GM12878 (cell line): ENCODE results near the gene PREX1. TPM values are rescaled to one million over a fixed set of nuclear protein-coding genes. Genes with fewer than 3 reads are reported as not detected.

Source experiments
- ATAC-seq: fragments of 200-7000 bp; cut with Tn5 transposase; 3 replicates; pipeline ENCODE4 v1.9.1; 2020; ENCODE audit warnings: mild to moderate bottlenecking, moderate library complexity
- BruUV-seq: library from RNA; stranded (reverse); fragments of 400-500 nt; replicated peaks from 2 replicates; lab custom pipeline; 2021; lab: Mats Ljungman, UMichigan
- CTCF ChIA-PET: fragments of 300-600 bp; sonication (Branson Sonifier 250); formaldehyde crosslinking; extraction: SDS; loops from one replicate; lab custom pipeline; 2021; ENCODE audit warnings: inconsistent platforms; lab: Yijun Ruan, JAX
- POLR2A ChIA-PET: fragments of 350-600 bp; formaldehyde crosslinking; extraction: SDS; loops from one replicate; lab custom pipeline; 2021; ENCODE audit warnings: inconsistent platforms; lab: Charles Lee
- RAD21 ChIA-PET: fragments of 300-600 bp; sonication (Branson Sonifier 250); formaldehyde crosslinking; loops from one replicate; lab custom pipeline; 2023; ENCODE audit warnings: antibody characterized with exemption; ENCODE audit not compliant: unreplicated experiment; lab: Charles Lee
- SMC1A ChIA-PET: fragments of 300-600 bp; sonication (Branson Sonifier 250); formaldehyde crosslinking; loops from one replicate; lab custom pipeline; 2023; ENCODE audit not compliant: unreplicated experiment, uncharacterized antibody; lab: Charles Lee
- DNase-seq: peaks from one replicate; pipeline ENCODE4 v3.0.0-alpha.2; 2011; ENCODE audit warnings: low read depth, low spot score
- FAIRE-seq: peaks from 3 replicates; lab custom pipeline; 2011; peaks lifted over from hg19 to GRCh38; lab: Jason Lieb, UNC
- H2AFZ ChIP-seq: 2 replicates; pipeline ENCODE4 v1.6.0; 2011; ENCODE audit warnings: low read depth, low read length, control low read depth; ENCODE audit not compliant: control insufficient read depth
- H3K27ac ChIP-seq: 2 replicates; pipeline ENCODE4 v1.5.1; 2011; ENCODE audit warnings: control low read depth; ENCODE audit not compliant: control insufficient read depth, insufficient read depth
- H3K27me3 ChIP-seq, 2 experiments: replicated peaks in 1 of 2; 2 replicates each; pipeline versions ENCODE4 v1.6.0 to v1.6.1; 2011; ENCODE audit warnings: low read length in 1 of 2; ENCODE audit not compliant: control insufficient read depth in 2 of 2, insufficient read depth in 2 of 2
- H3K36me3 ChIP-seq, 2 experiments: 2 replicates each; pipeline ENCODE4 v1.5.1; 2011; ENCODE audit warnings: low read length in 1 of 2; ENCODE audit not compliant: control insufficient read depth in 2 of 2, insufficient read depth in 2 of 2
- H3K4me1 ChIP-seq: 2 replicates; pipeline ENCODE4 v1.6.1; 2011; ENCODE audit warnings: mild to moderate bottlenecking, low read length, moderate library complexity, mixed read lengths; ENCODE audit not compliant: control insufficient read depth, insufficient read depth
- H3K4me2 ChIP-seq: 2 replicates; pipeline ENCODE4 v1.6.0; 2011; ENCODE audit warnings: control low read depth; ENCODE audit not compliant: control insufficient read depth, insufficient read depth
- H3K4me3 ChIP-seq: fragments of 200-600 bp; sonication (generic); 2 replicates; pipeline ENCODE4 v1.5.1; 2016
- H3K79me2 ChIP-seq: 2 replicates; pipeline ENCODE4 v1.6.0; 2011; ENCODE audit warnings: low read length; ENCODE audit not compliant: control insufficient read depth, insufficient read depth
- H3K9ac ChIP-seq: 2 replicates; pipeline ENCODE4 v1.8.0; 2011; ENCODE audit warnings: low read length, control low read depth, mixed read lengths; ENCODE audit not compliant: control insufficient read depth, insufficient read depth
- H3K9me3 ChIP-seq: replicated peaks from 3 replicates; pipeline ENCODE4 v1.5.1; 2011; ENCODE audit warnings: mild to moderate bottlenecking, low read length; ENCODE audit not compliant: control insufficient read depth, insufficient read depth
- H4K20me1 ChIP-seq: 2 replicates; pipeline ENCODE4 v1.6.0; 2011; ENCODE audit not compliant: control insufficient read depth, insufficient read depth
- CREB1 ChIP-seq: IDR thresholded peaks from 2 replicates; pipeline ENCODE4 v1.6.1; 2012; ENCODE audit warnings: low read depth, mild to moderate bottlenecking, inconsistent platforms
- EED ChIP-seq: sonication (generic); IDR thresholded peaks from 2 replicates; pipeline ENCODE4 v1.6.1; 2016; ENCODE audit warnings: antibody characterized with exemption, low read depth
- FOS ChIP-seq: IDR thresholded peaks from 3 replicates; pipeline ENCODE4 v1.6.1; 2011; ENCODE audit warnings: borderline replicate concordance; ENCODE audit not compliant: insufficient read length; ENCODE audit errors: extremely low read depth
- IKZF2 ChIP-seq, 2 experiments: fragments of 450-650 bp; IDR thresholded peaks; 2 replicates each; pipeline ENCODE4 v1.6.1; 2017; ENCODE audit warnings: mild to moderate bottlenecking in 2 of 2, moderate library complexity in 2 of 2
- NFIC ChIP-seq: IDR thresholded peaks from 2 replicates; pipeline ENCODE4 v1.6.1; 2012; ENCODE audit warnings: low read depth, mild to moderate bottlenecking, inconsistent platforms, low read length, moderate library complexity
- NFYA ChIP-seq: IDR thresholded peaks from 2 replicates; pipeline ENCODE4 v1.6.1; 2011; ENCODE audit warnings: low read depth, mild to moderate bottlenecking, low read length, improper control_type of control experiment, borderline replicate concordance
- RELA ChIP-seq: fragments of 450-650 bp; IDR thresholded peaks from 2 replicates; pipeline ENCODE4 v1.8.0; 2014; ENCODE audit warnings: borderline replicate concordance; ENCODE audit not compliant: partially characterized antibody
- SMC3 ChIP-seq: IDR thresholded peaks from 2 replicates; pipeline ENCODE4 v1.6.1; 2011; ENCODE audit warnings: low read length, improper control_type of control experiment, borderline replicate concordance
- ZNF207 ChIP-seq: fragments of 450-650 bp; IDR thresholded peaks from 2 replicates; pipeline ENCODE4 v1.6.1; 2014; ENCODE audit warnings: antibody characterized with exemption, mild to moderate bottlenecking, borderline replicate concordance
- ZNF384 ChIP-seq: IDR thresholded peaks from 2 replicates; pipeline ENCODE4 v1.6.1; 2012; ENCODE audit warnings: low read depth, mild to moderate bottlenecking, low read length, improper control_type of control experiment, borderline replicate concordance
- ZNF622 ChIP-seq: fragments of 450-650 bp; IDR thresholded peaks from 2 replicates; pipeline ENCODE4 v1.6.1; 2017; ENCODE audit warnings: mild to moderate bottlenecking, inconsistent platforms
- WGBS: methylation state at CpG from one replicate; pipeline ENCODE4 v1.1.6; 2016; ENCODE audit warnings: low lambda C conversion rate; ENCODE audit not compliant: insufficient replicate concordance, insufficient coverage; ENCODE audit errors: missing lambda C conversion rate; 5-methylcytosine and 5-hydroxymethylcytosine counted together
- in situ Hi-C: fragments of 300-500 bp; cut with MboI; formaldehyde crosslinking; loops from 9 replicates; pipeline ENCODE4 v1.14.3; 2018; ENCODE audit warnings: mixed read lengths
- intact Hi-C: fragments of 100-400 bp; cut with micrococcal nuclease; formaldehyde crosslinking; loops from one replicate; pipeline ENCODE4 v1.14.2; 2022; ENCODE audit not compliant: unreplicated experiment
- polyA plus RNA-seq, 11 experiments: library from polyadenylated mRNA; depleted of rRNA in 4 of 11; unstranded in 6 of 11; stranded (reverse) in 5 of 11; fragments of >200 nt; fragmentation: Nextera tagmentation in 4 of 11; fragmentation: Illumina TruSeq in 1 of 11; extraction: Ambion mirVana in 4 of 11; extraction: Trizol in 1 of 11; gene quantifications; 1 replicate in 1 of 11; 2 replicates in 10 of 11; pipeline versions ENCODE4 v1.2.1 to v1.2.3, GENCODE V29; 2011 to 2016; ENCODE audit warnings: inconsistent platforms in 2 of 11, missing spikeins in 2 of 11, low read depth in 1 of 11
- total RNA-seq, 4 experiments: library from RNA; depleted of rRNA in 3 of 4; stranded (reverse); fragments of >200 nt in 3 of 4; fragmentation: Illumina TruSeq in 1 of 4; extraction: Trizol in 1 of 4; gene quantifications; 2 replicates each; pipeline versions ENCODE4 v1.2.1 to v1.2.3, GENCODE V29; 2013 to 2021
- TF ChIP-seq, protein P1 (sequence below): fragments of 450-650 bp; IDR thresholded peaks from 2 replicates; pipeline ENCODE4 v1.6.1; 2016; ENCODE audit warnings: mild to moderate bottlenecking
- TF ChIP-seq, protein P2 (sequence below): fragments of 450-650 bp; IDR thresholded peaks from 2 replicates; pipeline ENCODE4 v1.6.1; 2018; ENCODE audit warnings: mild to moderate bottlenecking, low read depth, moderate library complexity; ENCODE audit not compliant: partially characterized antibody
- TF ChIP-seq, protein P3 (sequence below): fragments of 150-350 bp; IDR thresholded peaks from 2 replicates; pipeline ENCODE4 v1.6.1; 2014; ENCODE audit warnings: mild to moderate bottlenecking, low read depth, low read length
- TF ChIP-seq, protein P4 (sequence below): fragments of 450-650 bp; IDR thresholded peaks from 2 replicates; pipeline ENCODE4 v1.6.1; 2017; ENCODE audit warnings: low read depth, mild to moderate bottlenecking, moderate library complexity

PREX1 gene
- total and polyA plus RNA-seq, 10 of the 15 experiments (the other 5 are each of a cell fraction or from before 2014, with no cell fraction given) = 2.6 to 114 (median 38.9) TPM

DNA sequence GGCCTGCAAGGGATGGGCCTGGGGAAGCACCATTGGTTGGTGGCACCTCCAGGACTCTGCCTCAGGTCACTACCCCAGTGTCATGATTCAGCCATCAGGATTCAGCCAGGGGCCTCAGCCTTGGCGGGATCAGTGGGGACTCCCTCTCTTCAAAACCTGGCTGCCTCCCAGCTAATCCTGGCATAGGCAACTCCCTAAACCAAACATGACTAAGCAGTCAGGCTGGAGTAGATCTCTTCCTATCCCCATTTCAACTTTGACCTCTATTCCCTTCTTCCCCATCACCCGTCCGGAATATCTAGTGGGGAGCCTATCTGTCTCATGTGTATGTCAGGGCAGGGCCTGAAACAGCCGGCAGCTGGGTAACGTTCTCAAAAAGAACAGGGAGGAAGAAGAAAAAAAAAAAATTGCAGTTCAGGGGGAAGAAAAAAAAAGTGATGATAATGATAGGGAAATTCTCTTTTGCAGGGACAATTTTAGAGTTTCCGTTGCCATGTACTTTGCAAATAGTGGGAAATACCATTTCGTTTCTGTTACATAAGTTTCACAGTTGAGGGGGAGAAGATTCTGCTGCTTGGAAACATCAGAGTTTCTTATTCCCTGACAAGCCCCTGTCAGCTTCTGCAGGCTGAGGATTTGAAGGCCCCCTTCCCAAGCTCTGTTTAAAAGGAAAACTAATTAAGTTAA is 4.1 kb upstream of the PREX1 start:
- no TSS peak for BruUV-seq
- H3K79me2 ChIP-seq = peaks cover 11% of the 10 kb centered on the region
- WGBS = 13% methylated on average over 7 of the region's 7 CpGs
- DNase-seq (no peak), ATAC-seq (no peak), FAIRE-seq (no peak)
- SMC1A ChIA-PET = interaction anchor here (0.6 to 5.2 kb wide), 14 partner anchors 10 to 120 kb away, joined by 3 to 34 read pairs (median 4); no protein-coding TSS in a partner anchor
- intact Hi-C loops (no loop called here), in situ Hi-C loops (no loop called here)
- RAD21 ChIA-PET = interaction anchor here (0.9 to 3.1 kb wide), 7 partner anchors 10 to 174 kb away, joined by 3 to 18 read pairs (median 7); no protein-coding TSS in a partner anchor
- H3K36me3 ChIP-seq = no peaks in the 10 kb centered on the region
- CTCF ChIA-PET = interaction anchor here (0.6 to 3.3 kb wide), 7 partner anchors 9 to 192 kb away, joined by 3 to 14 read pairs (median 4); no protein-coding TSS in a partner anchor
- H2AFZ ChIP-seq = peak overlapping the region; percentile 48
- H3K4me2 ChIP-seq = peak overlapping the region; percentile 59
- peaks cover 27% of the 10 kb centered on the region for H3K4me1 ChIP-seq
- H3K4me3 ChIP-seq = no peak overlapping the region
- H4K20me1 ChIP-seq = no peaks in the 10 kb centered on the region
- H3K9me3 ChIP-seq = no peaks in the 10 kb centered on the region
- H3K27me3 ChIP-seq = no peaks in the 10 kb centered on the region
- H3K27ac ChIP-seq = peak overlapping the region; percentile 74
- POLR2A ChIA-PET = interaction anchor here (0.7 to 5.5 kb wide), 6 partner anchors 10 to 73 kb away, joined by 3 to 45 read pairs (median 6); no protein-coding TSS in a partner anchor
- peak overlapping the region; percentile 47 for H3K9ac ChIP-seq
- TF ChIP-seq ZNF207 (no peak), FOS (no peak), NFIC (0 out of 2 replicates have a peak, but pooled peaks have one; percentile 38), SMC3 (no peak), ZNF622 (no peak), CREB1 (0 out of 2 replicates have a peak, but pooled peaks have one; percentile 11), RELA (no peak), IKZF2 (IDR thresholded peaks at IDR 0.05) (peak in 1 of 2 experiments; percentile 34; a peak in 1 of 4 replicates), EED (no peak), ZNF384 (peak; percentile 74; the same call in 1 of the 2 replicates), NFYA (no peak)
- TF ChIP-seq, protein P1, sequence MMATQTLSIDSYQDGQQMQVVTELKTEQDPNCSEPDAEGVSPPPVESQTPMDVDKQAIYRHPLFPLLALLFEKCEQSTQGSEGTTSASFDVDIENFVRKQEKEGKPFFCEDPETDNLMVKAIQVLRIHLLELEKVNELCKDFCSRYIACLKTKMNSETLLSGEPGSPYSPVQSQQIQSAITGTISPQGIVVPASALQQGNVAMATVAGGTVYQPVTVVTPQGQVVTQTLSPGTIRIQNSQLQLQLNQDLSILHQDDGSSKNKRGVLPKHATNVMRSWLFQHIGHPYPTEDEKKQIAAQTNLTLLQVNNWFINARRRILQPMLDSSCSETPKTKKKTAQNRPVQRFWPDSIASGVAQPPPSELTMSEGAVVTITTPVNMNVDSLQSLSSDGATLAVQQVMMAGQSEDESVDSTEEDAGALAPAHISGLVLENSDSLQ = no peak
- TF ChIP-seq, protein P2, sequence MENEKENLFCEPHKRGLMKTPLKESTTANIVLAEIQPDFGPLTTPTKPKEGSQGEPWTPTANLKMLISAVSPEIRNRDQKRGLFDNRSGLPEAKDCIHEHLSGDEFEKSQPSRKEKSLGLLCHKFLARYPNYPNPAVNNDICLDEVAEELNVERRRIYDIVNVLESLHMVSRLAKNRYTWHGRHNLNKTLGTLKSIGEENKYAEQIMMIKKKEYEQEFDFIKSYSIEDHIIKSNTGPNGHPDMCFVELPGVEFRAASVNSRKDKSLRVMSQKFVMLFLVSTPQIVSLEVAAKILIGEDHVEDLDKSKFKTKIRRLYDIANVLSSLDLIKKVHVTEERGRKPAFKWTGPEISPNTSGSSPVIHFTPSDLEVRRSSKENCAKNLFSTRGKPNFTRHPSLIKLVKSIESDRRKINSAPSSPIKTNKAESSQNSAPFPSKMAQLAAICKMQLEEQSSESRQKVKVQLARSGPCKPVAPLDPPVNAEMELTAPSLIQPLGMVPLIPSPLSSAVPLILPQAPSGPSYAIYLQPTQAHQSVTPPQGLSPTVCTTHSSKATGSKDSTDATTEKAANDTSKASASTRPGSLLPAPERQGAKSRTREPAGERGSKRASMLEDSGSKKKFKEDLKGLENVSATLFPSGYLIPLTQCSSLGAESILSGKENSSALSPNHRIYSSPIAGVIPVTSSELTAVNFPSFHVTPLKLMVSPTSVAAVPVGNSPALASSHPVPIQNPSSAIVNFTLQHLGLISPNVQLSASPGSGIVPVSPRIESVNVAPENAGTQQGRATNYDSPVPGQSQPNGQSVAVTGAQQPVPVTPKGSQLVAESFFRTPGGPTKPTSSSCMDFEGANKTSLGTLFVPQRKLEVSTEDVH = no peak
- TF ChIP-seq, protein P3, sequence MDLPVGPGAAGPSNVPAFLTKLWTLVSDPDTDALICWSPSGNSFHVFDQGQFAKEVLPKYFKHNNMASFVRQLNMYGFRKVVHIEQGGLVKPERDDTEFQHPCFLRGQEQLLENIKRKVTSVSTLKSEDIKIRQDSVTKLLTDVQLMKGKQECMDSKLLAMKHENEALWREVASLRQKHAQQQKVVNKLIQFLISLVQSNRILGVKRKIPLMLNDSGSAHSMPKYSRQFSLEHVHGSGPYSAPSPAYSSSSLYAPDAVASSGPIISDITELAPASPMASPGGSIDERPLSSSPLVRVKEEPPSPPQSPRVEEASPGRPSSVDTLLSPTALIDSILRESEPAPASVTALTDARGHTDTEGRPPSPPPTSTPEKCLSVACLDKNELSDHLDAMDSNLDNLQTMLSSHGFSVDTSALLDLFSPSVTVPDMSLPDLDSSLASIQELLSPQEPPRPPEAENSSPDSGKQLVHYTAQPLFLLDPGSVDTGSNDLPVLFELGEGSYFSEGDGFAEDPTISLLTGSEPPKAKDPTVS = no peak
- TF ChIP-seq, protein P4, sequence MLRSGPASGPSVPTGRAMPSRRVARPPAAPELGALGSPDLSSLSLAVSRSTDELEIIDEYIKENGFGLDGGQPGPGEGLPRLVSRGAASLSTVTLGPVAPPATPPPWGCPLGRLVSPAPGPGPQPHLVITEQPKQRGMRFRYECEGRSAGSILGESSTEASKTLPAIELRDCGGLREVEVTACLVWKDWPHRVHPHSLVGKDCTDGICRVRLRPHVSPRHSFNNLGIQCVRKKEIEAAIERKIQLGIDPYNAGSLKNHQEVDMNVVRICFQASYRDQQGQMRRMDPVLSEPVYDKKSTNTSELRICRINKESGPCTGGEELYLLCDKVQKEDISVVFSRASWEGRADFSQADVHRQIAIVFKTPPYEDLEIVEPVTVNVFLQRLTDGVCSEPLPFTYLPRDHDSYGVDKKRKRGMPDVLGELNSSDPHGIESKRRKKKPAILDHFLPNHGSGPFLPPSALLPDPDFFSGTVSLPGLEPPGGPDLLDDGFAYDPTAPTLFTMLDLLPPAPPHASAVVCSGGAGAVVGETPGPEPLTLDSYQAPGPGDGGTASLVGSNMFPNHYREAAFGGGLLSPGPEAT = peak; percentile 50; the same call in 1 of the 2 replicates
